OCI-LY1 (cell line): ENCODE data around the gene CACHD1.

Source experiments
- CTCF ChIP-seq: fragments of 200-600 bp; sonication (generic), shearing (Covaris generic); IDR thresholded peaks from 2 replicates; pipeline ENCODE4 v1.5.1; 2017; ENCODE audit warnings: mild to moderate bottlenecking, antibody characterized with exemption, low read length, moderate library complexity, mixed read lengths
- EZH2 ChIP-seq: fragments of 200-600 bp; sonication (generic), shearing (Covaris generic); IDR thresholded peaks from 2 replicates; pipeline ENCODE4 v1.8.0; 2017; ENCODE audit warnings: borderline replicate concordance, mixed run types, mild to moderate bottlenecking, antibody characterized with exemption, low read length, moderate library complexity, mixed read lengths

GRCh38 chr1:64624218-64624713 lies 154.3 kb downstream of the CACHD1 start:
- TF ChIP-seq CTCF (no peak), EZH2 (no peak)
